Stimulated activated CD4-positive, alpha-beta T cell treated with anti-CD3 and anti-CD28 coated beads, Interleukin-4, amount 100 ng/mL, for 1 hour (primary cell): ENCODE results near the gene C19orf73.
"Not testable (repeated sequence)": the region's sequence is repeated elsewhere in the genome, so short reads cannot be mapped to it uniquely, and the experiment has no call there.

ENCODE experiments used
- DNase-seq: peaks from one replicate; pipeline ENCODE4 v3.0.0-alpha.2; 2020

The C19orf73 gene

GRCh38 chr19:49148784-49149651, 30.1 kb upstream of the C19orf73 start:
- DNase-seq: peak; percentile 82

GRCh38 chr19:49148044-49148682, 29.2 kb upstream of the C19orf73 start:
- no peak for DNase-seq

GRCh38 chr19:49146408-49146770, 27.4 kb upstream of the C19orf73 start:
- DNase-seq: not testable (repeated sequence)

- peak; percentile 79 for DNase-seq
Observed at GRCh38 chr19:49145573-49146407, 26.8 kb upstream of the C19orf73 start.

GRCh38 chr19:49142866-49143335, 24.0 kb upstream of the C19orf73 start:
- DNase-seq: peak; percentile 65

GRCh38 chr19:49141352-49141751, 22.4 kb upstream of the C19orf73 start:
- DNase-seq: no peak

GRCh38 chr19:49140951-49141350, 22.0 kb upstream of the C19orf73 start:
- DNase-seq: no peak

- no peak for DNase-seq
Observed at GRCh38 chr19:49136771-49137171, 17.8 kb upstream of the C19orf73 start.

- DNase-seq: no peak
Observed at GRCh38 chr19:49135686-49136085, 16.7 kb upstream of the C19orf73 start.

GRCh38 chr19:49133621-49134454, 14.9 kb upstream of the C19orf73 start:
- DNase-seq: peak; percentile 60

- DNase-seq: peak; percentile 39
Observed at GRCh38 chr19:49132974-49133609, 14.1 kb upstream of the C19orf73 start.

GRCh38 chr19:49130325-49130724, 11.4 kb upstream of the C19orf73 start:
- DNase-seq: no peak

- DNase-seq: no peak
Observed at GRCh38 chr19:49129238-49129583, 10.3 kb upstream of the C19orf73 start.

- DNase-seq: no peak
Observed at GRCh38 chr19:49128545-49129237, 9.7 kb upstream of the C19orf73 start.

- peak; percentile 93 for DNase-seq
Observed at GRCh38 chr19:49127674-49128544, 9.0 kb upstream of the C19orf73 start.

- not testable (repeated sequence) for DNase-seq
Observed at GRCh38 chr19:49127225-49127624, 8.3 kb upstream of the C19orf73 start.

- DNase-seq: no peak
Observed at GRCh38 chr19:49126575-49126974, 7.6 kb upstream of the C19orf73 start.

- no peak for DNase-seq
Observed at GRCh38 chr19:49125025-49125731, 6.2 kb upstream of the C19orf73 start.

GRCh38 chr19:49123285-49123684, 4.3 kb upstream of the C19orf73 start:
- not testable (repeated sequence) for DNase-seq

GRCh38 chr19:49121841-49122240, 2.9 kb upstream of the C19orf73 start:
- DNase-seq: not testable (repeated sequence)
